ENCODE measurements around the gene ACSM3. TPM values are rescaled to one million over a fixed set of nuclear protein-coding genes. Genes with fewer than 3 reads are reported as not detected.

The ACSM3 gene
- total RNA-seq, 3 donors from 2014 or later, result 0.80 to 60.2 (median 22.9) TPM

DNA sequence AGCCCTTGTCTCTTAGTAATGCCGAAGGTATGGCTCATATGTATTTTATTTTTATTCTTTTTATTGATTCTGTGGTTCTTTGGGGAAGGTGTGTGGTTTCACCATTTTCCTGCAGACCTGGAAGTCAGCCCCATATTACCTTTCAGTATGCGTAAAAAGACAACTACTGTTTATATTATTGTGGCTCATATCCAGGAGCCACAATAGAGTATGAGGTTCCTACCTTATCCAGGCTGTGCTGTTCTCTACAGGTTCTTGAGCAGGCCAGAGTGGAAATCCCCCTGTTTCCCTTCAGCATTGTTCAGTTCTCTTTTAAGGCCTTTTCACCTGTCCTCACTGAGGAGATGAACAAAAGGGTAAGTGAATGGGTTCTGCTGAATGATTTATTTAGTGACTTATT lies 75.7 kb downstream of the ACSM3 start:
- H3K36me3 ChIP-seq, result no peaks in the 10 kb centered on the region
- TF ChIP-seq, protein P1, sequence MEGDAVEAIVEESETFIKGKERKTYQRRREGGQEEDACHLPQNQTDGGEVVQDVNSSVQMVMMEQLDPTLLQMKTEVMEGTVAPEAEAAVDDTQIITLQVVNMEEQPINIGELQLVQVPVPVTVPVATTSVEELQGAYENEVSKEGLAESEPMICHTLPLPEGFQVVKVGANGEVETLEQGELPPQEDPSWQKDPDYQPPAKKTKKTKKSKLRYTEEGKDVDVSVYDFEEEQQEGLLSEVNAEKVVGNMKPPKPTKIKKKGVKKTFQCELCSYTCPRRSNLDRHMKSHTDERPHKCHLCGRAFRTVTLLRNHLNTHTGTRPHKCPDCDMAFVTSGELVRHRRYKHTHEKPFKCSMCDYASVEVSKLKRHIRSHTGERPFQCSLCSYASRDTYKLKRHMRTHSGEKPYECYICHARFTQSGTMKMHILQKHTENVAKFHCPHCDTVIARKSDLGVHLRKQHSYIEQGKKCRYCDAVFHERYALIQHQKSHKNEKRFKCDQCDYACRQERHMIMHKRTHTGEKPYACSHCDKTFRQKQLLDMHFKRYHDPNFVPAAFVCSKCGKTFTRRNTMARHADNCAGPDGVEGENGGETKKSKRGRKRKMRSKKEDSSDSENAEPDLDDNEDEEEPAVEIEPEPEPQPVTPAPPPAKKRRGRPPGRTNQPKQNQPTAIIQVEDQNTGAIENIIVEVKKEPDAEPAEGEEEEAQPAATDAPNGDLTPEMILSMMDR (IDR thresholded peaks at IDR 0.05), result no peak
- TF ChIP-seq POLR2AphosphoS5 (IDR thresholded peaks at IDR 0.05), result no peak
- no peak for TF ChIP-seq POLR2A (IDR thresholded peaks at IDR 0.05)
- DNase-seq (ENCODE audit: low spot score in 2 of 2), result no peak
- H3K27me3 ChIP-seq, result no peaks in the 10 kb centered on the region
- H3K27ac ChIP-seq, result no peak overlapping the region
- no peak overlapping the region for H3K4me3 ChIP-seq
- H3K9me3 ChIP-seq, result no peaks in the 10 kb centered on the region
- intact Hi-C loops (cut with DNase I; ENCODE audit: low total_unique reads), result no loop called here
- H3K4me1 ChIP-seq, result no peaks in the 10 kb centered on the region

DNA sequence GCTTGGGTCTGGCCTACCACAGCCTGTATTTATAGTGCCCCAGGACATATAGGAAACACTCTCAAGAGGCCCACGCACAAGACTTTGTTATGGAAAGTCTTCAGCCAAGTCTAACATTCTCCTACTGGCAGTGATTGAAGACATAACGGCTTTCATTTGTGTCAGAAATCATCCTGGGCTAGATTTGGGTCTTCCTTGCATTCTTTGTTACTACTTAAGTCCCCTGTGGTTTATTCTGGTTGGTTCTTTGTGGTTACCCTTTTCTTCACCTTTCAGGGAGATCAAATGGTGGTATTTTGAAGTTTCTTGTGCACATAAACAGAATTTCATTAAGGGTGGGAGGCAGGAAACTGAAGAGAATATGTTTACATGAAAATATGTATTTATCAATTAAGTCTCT lies 80.2 kb downstream of the ACSM3 start:
- H3K9me3 ChIP-seq, result no peaks in the 10 kb centered on the region
- TF ChIP-seq, protein P1 (IDR thresholded peaks at IDR 0.05), result no peak
- TF ChIP-seq POLR2AphosphoS5 (IDR thresholded peaks at IDR 0.05) (no peak), POLR2A (IDR thresholded peaks at IDR 0.05) (no peak)
- H3K4me1 ChIP-seq, result no peaks in the 10 kb centered on the region
- H3K27ac ChIP-seq, result no peak overlapping the region
- H3K27me3 ChIP-seq, result no peaks in the 10 kb centered on the region
- no peaks in the 10 kb centered on the region for H3K36me3 ChIP-seq
- no peak for DNase-seq (ENCODE audit: low spot score in 2 of 2)
- intact Hi-C loops (cut with DNase I; ENCODE audit: low total_unique reads), result no loop called here
- H3K4me3 ChIP-seq, result no peak overlapping the region

DNA sequence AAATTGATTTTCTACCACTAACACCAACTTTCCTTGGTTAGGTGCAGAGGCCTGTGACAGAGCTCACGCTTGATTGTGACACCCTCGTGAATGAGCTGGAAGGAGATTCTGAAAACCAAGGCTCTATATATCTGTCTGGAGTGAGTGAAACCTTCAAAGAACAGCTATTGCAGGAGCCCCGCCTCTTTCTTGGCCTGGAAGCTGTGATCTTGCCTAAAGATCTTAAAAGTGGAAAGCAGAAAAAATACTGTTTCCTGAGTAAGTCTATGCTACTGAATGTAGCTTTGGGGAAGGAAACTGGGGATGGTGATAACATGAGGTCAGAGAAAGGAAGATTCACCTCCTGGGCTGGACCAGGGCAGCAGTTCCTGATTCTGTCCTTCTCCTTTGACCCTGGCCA lies 80.8 kb downstream of the ACSM3 start:
- TF ChIP-seq, protein P1 (IDR thresholded peaks at IDR 0.05), result no peak
- no peak for TF ChIP-seq POLR2A (IDR thresholded peaks at IDR 0.05)
- no peak for TF ChIP-seq POLR2AphosphoS5 (IDR thresholded peaks at IDR 0.05)
- intact Hi-C loops (cut with DNase I; ENCODE audit: low total_unique reads), result no loop called here
- no peak overlapping the region for H3K27ac ChIP-seq

DNA sequence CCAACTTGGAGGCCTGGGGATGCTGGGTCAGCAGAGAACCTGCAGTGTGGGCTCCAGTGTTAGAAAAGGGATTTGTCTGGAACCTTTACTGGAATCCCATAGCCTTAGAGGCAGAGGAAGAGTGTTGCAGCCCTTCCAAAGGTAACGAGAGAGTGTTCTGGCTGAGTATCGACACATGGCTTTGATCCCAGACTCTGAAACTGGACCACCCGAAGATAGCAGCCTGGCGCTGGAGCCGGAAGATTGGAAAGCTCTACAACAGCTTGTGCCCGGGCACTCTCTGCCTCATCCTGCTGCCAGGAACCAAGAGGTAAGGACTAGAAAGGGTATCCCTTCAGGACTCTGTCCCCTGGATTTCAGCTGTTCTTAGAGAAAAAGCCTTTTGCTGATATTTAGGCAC lies 82.2 kb downstream of the ACSM3 start:
- no peak for DNase-seq (ENCODE audit: low spot score in 2 of 2)
- Histone ChIP-seq H3K9me3 (no peaks in the 10 kb centered on the region), H3K27me3 (no peaks in the 10 kb centered on the region), H3K27ac (no peak overlapping the region), H3K4me1 (peaks cover 2% of the 10 kb centered on the region in 2 donors), H3K36me3 (no peaks in the 10 kb centered on the region), H3K4me3 (no peak overlapping the region)
- TF ChIP-seq, protein P1 (IDR thresholded peaks at IDR 0.05), result no peak
- TF ChIP-seq POLR2A (IDR thresholded peaks at IDR 0.05) (no peak), POLR2AphosphoS5 (IDR thresholded peaks at IDR 0.05) (no peak)
- intact Hi-C loops (cut with DNase I; ENCODE audit: low total_unique reads), result no loop called here

More for the DNA sequence above, 80.8 kb downstream of the ACSM3 start:
- Histone ChIP-seq H3K27me3 (no peaks in the 10 kb centered on the region), H3K36me3 (no peaks in the 10 kb centered on the region), H3K9me3 (no peaks in the 10 kb centered on the region), H3K4me3 (no peak overlapping the region), H3K4me1 (no peaks in the 10 kb centered on the region)
- no peak for DNase-seq (ENCODE audit: low spot score in 2 of 2)

DNA sequence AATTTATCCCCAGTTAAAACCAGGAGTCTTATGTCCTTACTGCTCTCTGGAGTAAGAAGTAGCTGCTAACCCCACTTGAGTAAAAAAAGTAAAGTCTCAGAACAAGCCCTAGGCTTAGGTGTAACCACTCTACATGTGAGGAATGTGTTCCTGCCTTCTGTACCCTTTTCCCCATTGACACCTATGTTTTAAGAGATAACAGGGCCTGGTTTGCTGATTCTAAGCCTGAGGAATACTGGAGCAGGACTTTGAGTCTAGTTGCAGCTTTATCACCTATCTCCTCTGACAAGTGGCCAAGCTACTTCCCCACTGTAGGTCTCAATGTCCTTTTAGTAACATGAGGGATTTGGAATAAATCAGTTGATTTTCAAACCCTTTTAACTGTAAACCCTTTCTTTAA lies 82.7 kb downstream of the ACSM3 start:
- no peak for TF ChIP-seq POLR2A (IDR thresholded peaks at IDR 0.05)
- H3K4me1 ChIP-seq, result peaks cover 4 to 6% of the 10 kb centered on the region in 2 donors
- H3K36me3 ChIP-seq, result no peaks in the 10 kb centered on the region
- H3K9me3 ChIP-seq, result no peaks in the 10 kb centered on the region
- no peak overlapping the region for H3K4me3 ChIP-seq
- H3K27ac ChIP-seq, result no peak overlapping the region
- no peaks in the 10 kb centered on the region for H3K27me3 ChIP-seq
- DNase-seq (ENCODE audit: low spot score in 2 of 2), result no peak
- intact Hi-C loops (cut with DNase I; ENCODE audit: low total_unique reads), result no loop called here

Other genes starting within 250 kb of the ACSM3 start
- not detected for gene ACSM2B, start 187.6 kb upstream of the ACSM3 start, total RNA-seq
- gene ACSM1, start 66.3 kb upstream of the ACSM3 start, total RNA-seq, result 10 to 100 TPM in 1 of 3 donors, 1 to 10 TPM in 1, under 1 TPM in 1; 0.32 to 11.1 (median 7.5) TPM
- gene THUMPD1, start 22.2 kb upstream of the ACSM3 start, total RNA-seq, result 100 to 1,000 TPM in 1 of 3 donors, 10 to 100 TPM in 2; 70.5 to 109 (median 76.3) TPM
- 10 to 100 TPM; 21.8 to 33.2 (median 26.2) TPM for gene ERI2, start 42.5 kb downstream of the ACSM3 start, total RNA-seq
- 10 to 100 TPM in 1 of 3 donors, 1 to 10 TPM in 2; 4.8 to 13.2 (median 5.9) TPM for gene REXO5, start 42.5 kb downstream of the ACSM3 start, total RNA-seq
- 10 to 100 TPM; 22.7 to 43.8 (median 26.2) TPM for gene DCUN1D3, start 136.3 kb downstream of the ACSM3 start, total RNA-seq
- gene LYRM1, start 136.8 kb downstream of the ACSM3 start, total RNA-seq, result 10 to 100 TPM; 42.6 to 54.6 (median 50.9) TPM

Measured in breast epithelium (tissue), 4 donors.